H1 (cell line): ENCODE measurements around the gene MRPL11. TPM values are rescaled to one million over a fixed set of nuclear protein-coding genes. Genes with fewer than 3 reads are reported as not detected.
A peak's percentile ranks its signal among the peaks of the same experiment; 100 is the strongest.

ENCODE experiments used
- CTCF ChIA-PET: fragments of 300-600 bp; sonication (Branson Sonifier 250); formaldehyde crosslinking; loops from one replicate; lab custom pipeline; 2021; ENCODE audit not compliant: partially characterized antibody; lab: Charles Lee
- POLR2A ChIA-PET: fragments of 300-600 bp; sonication (Branson Sonifier 250); formaldehyde crosslinking; loops from one replicate; lab custom pipeline; 2021; ENCODE audit warnings: inconsistent platforms; ENCODE audit not compliant: partially characterized antibody; lab: Charles Lee
- DNase-seq, 2 experiments: peaks; one replicate each; pipeline versions ENCODE4 v3.0.0 to v3.0.0-alpha.2; 2010 to 2022; ENCODE audit warnings: low spot score in 2 of 2, low read depth in 1 of 2, mixed read lengths in 1 of 2
- FAIRE-seq: peaks from 2 replicates; lab custom pipeline; 2011; peaks lifted over from hg19 to GRCh38; lab: Jason Lieb, UNC
- H2AFZ ChIP-seq: 2 replicates; pipeline ENCODE4 v1.8.1; 2012; ENCODE audit warnings: low read length, inconsistent platforms
- H2AK5ac ChIP-seq: 2 replicates; pipeline ENCODE4 v1.6.1; 2013; ENCODE audit warnings: low read depth, low read length
- H2BK120ac ChIP-seq: replicated peaks from 2 replicates; pipeline ENCODE3; 2013; ENCODE audit warnings: low read depth, low read length, inconsistent platforms
- H2BK12ac ChIP-seq: 2 replicates; pipeline ENCODE4 v1.6.1; 2013; ENCODE audit warnings: low read depth, low read length
- H2BK15ac ChIP-seq: 2 replicates; pipeline ENCODE4 v1.6.1; 2013; ENCODE audit warnings: low read length
- H2BK20ac ChIP-seq: 2 replicates; pipeline ENCODE4 v1.6.1; 2013; ENCODE audit warnings: low read length
- H2BK5ac ChIP-seq: 2 replicates; pipeline ENCODE4 v1.6.1; 2013; ENCODE audit warnings: low read depth, low read length
- H3K14ac ChIP-seq: 2 replicates; pipeline ENCODE4 v1.6.1; 2013; ENCODE audit warnings: inconsistent platforms; ENCODE audit not compliant: insufficient read length
- H3K18ac ChIP-seq: 2 replicates; pipeline ENCODE4 v1.6.1; 2013; ENCODE audit warnings: low read length; ENCODE audit errors: extremely low read depth
- H3K23ac ChIP-seq: 2 replicates; pipeline ENCODE4 v1.6.1; 2013; ENCODE audit warnings: inconsistent platforms; ENCODE audit not compliant: insufficient read length
- H3K23me2 ChIP-seq: 2 replicates; pipeline ENCODE4 v1.6.1; 2013; ENCODE audit warnings: low read depth, low read length
- H3K27ac ChIP-seq: 2 replicates; pipeline ENCODE4 v1.6.1; 2011; ENCODE audit warnings: low read depth, low read length, inconsistent platforms
- H3K27me3 ChIP-seq, 4 experiments: replicated peaks in 1 of 4; 1 replicate in 1 of 4; 2 replicates in 3 of 4; pipeline versions ENCODE4 v1.6.1 to v1.8.1; 2011 to 2013; ENCODE audit warnings: low read length in 3 of 4, mild to moderate bottlenecking in 3 of 4, inconsistent platforms in 2 of 4, mixed read lengths in 2 of 4, moderate library complexity in 1 of 4; ENCODE audit not compliant: control insufficient read depth in 3 of 4, insufficient read depth in 3 of 4; ENCODE audit errors: extremely low read depth in 1 of 4
- H3K36me3 ChIP-seq, 4 experiments: 2 replicates each; pipeline versions ENCODE4 v1.6.1 to v1.8.1; 2011 to 2013; ENCODE audit warnings: mild to moderate bottlenecking in 4 of 4, low read length in 3 of 4, moderate library complexity in 2 of 4, control low read depth in 1 of 4, inconsistent platforms in 1 of 4; ENCODE audit not compliant: insufficient read depth in 4 of 4, control insufficient read depth in 2 of 4
- H3K4ac ChIP-seq: replicated peaks from 2 replicates; pipeline ENCODE3; 2013; ENCODE audit warnings: low read length, low read depth, mixed read lengths, inconsistent platforms; ENCODE audit not compliant: insufficient read length
- H3K4me1 ChIP-seq, 4 experiments: replicated peaks in 1 of 4; 1 replicate in 1 of 4; 2 replicates in 3 of 4; pipeline versions ENCODE4 v1.6.1 to v1.8.1; 2011 to 2013; ENCODE audit warnings: low read length in 3 of 4, inconsistent platforms in 2 of 4, mixed read lengths in 1 of 4; ENCODE audit not compliant: insufficient read depth in 4 of 4, control insufficient read depth in 3 of 4
- H3K4me2 ChIP-seq, 2 experiments: 2 replicates each; pipeline versions ENCODE4 v1.6.1 to v1.8.1; 2011 to 2013; ENCODE audit warnings: low read depth in 2 of 2, low read length in 2 of 2, control low read depth in 1 of 2, inconsistent platforms in 1 of 2, mild to moderate bottlenecking in 1 of 2; ENCODE audit not compliant: insufficient read depth in 1 of 2
- H3K4me3 ChIP-seq, 4 experiments: fragments of 200-600, 300-600 bp in 1 of 4; sonication (generic), shearing (Covaris generic), sonication (Bioruptor Twin) in 1 of 4; 2 replicates each; pipeline versions ENCODE4 v1.5.1 to v1.8.1; 2011 to 2016; ENCODE audit warnings: low read length in 4 of 4, low read depth in 3 of 4, control low read depth in 2 of 4, inconsistent platforms in 2 of 4, mild to moderate bottlenecking in 2 of 4, mixed read lengths in 1 of 4, moderate library complexity in 1 of 4; ENCODE audit not compliant: insufficient read depth in 2 of 4; ENCODE audit errors: extremely low read depth in 1 of 4
- H3K56ac ChIP-seq: replicated peaks from 2 replicates; pipeline ENCODE3; 2013; ENCODE audit warnings: low read depth, mild to moderate bottlenecking, mixed read lengths, low read length, inconsistent platforms; ENCODE audit not compliant: insufficient read length
- H3K79me1 ChIP-seq: 2 replicates; pipeline ENCODE4 v1.6.1; 2013; ENCODE audit warnings: low read depth, low read length, control low read depth
- H3K79me2 ChIP-seq, 2 experiments: 2 replicates each; pipeline versions ENCODE4 v1.6.1 to v1.8.1; 2012 to 2013; ENCODE audit warnings: low read length in 2 of 2, mild to moderate bottlenecking in 2 of 2, inconsistent platforms in 1 of 2; ENCODE audit not compliant: insufficient read depth in 2 of 2, control insufficient read depth in 1 of 2
- H3K9ac ChIP-seq, 4 experiments: replicated peaks in 1 of 4; 1 replicate in 1 of 4; 2 replicates in 3 of 4; pipeline versions ENCODE4 v1.6.1 to v1.8.1; 2011 to 2013; ENCODE audit warnings: low read depth in 3 of 4, low read length in 3 of 4, control low read depth in 2 of 4, mild to moderate bottlenecking in 2 of 4, moderate library complexity in 2 of 4, inconsistent platforms in 1 of 4; ENCODE audit errors: extremely low read depth in 1 of 4
- H3K9me3 ChIP-seq, 2 experiments: 2 replicates each; pipeline versions ENCODE4 v1.6.1 to v1.8.1; 2012 to 2013; ENCODE audit warnings: mild to moderate bottlenecking in 2 of 2, moderate library complexity in 2 of 2, control low read depth in 1 of 2, inconsistent platforms in 1 of 2, low read depth in 1 of 2, low read length in 1 of 2, mixed read lengths in 1 of 2; ENCODE audit not compliant: insufficient read depth in 2 of 2
- H4K20me1 ChIP-seq, 2 experiments: replicated peaks in 1 of 2; 2 replicates each; pipeline versions ENCODE3 to v1.8.1; 2011 to 2013; ENCODE audit warnings: inconsistent platforms in 2 of 2, low read length in 2 of 2, mild to moderate bottlenecking in 1 of 2; ENCODE audit not compliant: insufficient read depth in 2 of 2, control insufficient read depth in 1 of 2
- H4K5ac ChIP-seq: 2 replicates; pipeline ENCODE4 v1.6.1; 2013; ENCODE audit warnings: low read length, low read depth, mixed read lengths, inconsistent platforms; ENCODE audit not compliant: insufficient read length
- H4K8ac ChIP-seq: 2 replicates; pipeline ENCODE4 v1.8.0; 2013; ENCODE audit warnings: mild to moderate bottlenecking, moderate library complexity, low read length, inconsistent platforms; ENCODE audit not compliant: insufficient read depth; ENCODE audit errors: extremely low read depth
- H4K91ac ChIP-seq: replicated peaks from 2 replicates; pipeline ENCODE3; 2013; ENCODE audit warnings: low read length, mixed read lengths, inconsistent platforms; ENCODE audit not compliant: insufficient read length
- BCL11A ChIP-seq, 2 experiments: IDR thresholded peaks; one replicate each; pipeline ENCODE4 v1.6.1; 2011; ENCODE audit warnings: low read depth in 2 of 2, low read length in 2 of 2, mild to moderate bottlenecking in 2 of 2
- CBX5 ChIP-seq: fragments of 300-800, 300-1000 bp; sonication (generic); IDR thresholded peaks from 2 replicates; pipeline ENCODE4 v1.7.1; 2016; ENCODE audit warnings: antibody characterized with exemption, low read length, low read depth
- CBX8 ChIP-seq: fragments of 300-800, 300-1000 bp; sonication (generic); IDR thresholded peaks from 2 replicates; pipeline ENCODE4 v1.7.1; 2016; ENCODE audit warnings: low read depth, low read length, borderline replicate concordance
- CHD2 ChIP-seq: IDR thresholded peaks from 2 replicates; pipeline ENCODE4 v1.6.1; 2012; ENCODE audit warnings: low read length, improper control_type of control experiment
- CTBP2 ChIP-seq: IDR thresholded peaks from 2 replicates; pipeline ENCODE4 v1.7.0; 2011; ENCODE audit warnings: borderline replicate concordance, mild to moderate bottlenecking, moderate library complexity, mixed read lengths, low read length; ENCODE audit not compliant: insufficient read depth, insufficient read length
- FOSL1 ChIP-seq: IDR thresholded peaks from 2 replicates; pipeline ENCODE4 v1.6.1; 2011; ENCODE audit warnings: mild to moderate bottlenecking, low read depth, low read length, moderate library complexity; ENCODE audit not compliant: insufficient read depth
- JUN ChIP-seq: IDR thresholded peaks from 2 replicates; pipeline ENCODE4 v1.6.1; 2011; ENCODE audit warnings: low read depth, mild to moderate bottlenecking, improper control_type of control experiment, low read length
- KDM5A ChIP-seq: fragments of 200-600 bp; IDR thresholded peaks from 2 replicates; pipeline ENCODE4 v1.7.1; 2012; ENCODE audit warnings: mild to moderate bottlenecking, low read length, inconsistent platforms, mixed read lengths
- NANOG ChIP-seq: IDR thresholded peaks from 2 replicates; pipeline ENCODE4 v1.6.1; 2011; ENCODE audit warnings: low read length, low read depth, mild to moderate bottlenecking, inconsistent platforms; ENCODE audit not compliant: insufficient read depth, poor library complexity, severe bottlenecking
- POLR2A ChIP-seq, 2 experiments: IDR thresholded peaks; 1 replicate in 1 of 2; 2 replicates in 1 of 2; pipeline ENCODE4 v1.6.1; 2011; ENCODE audit warnings: low read depth in 2 of 2, low read length in 2 of 2, mild to moderate bottlenecking in 2 of 2; ENCODE audit errors: control extremely low read depth in 1 of 2
- TAF7 ChIP-seq: optimal IDR thresholded peaks from 2 replicates; pipeline ENCODE3; 2011; ENCODE audit warnings: low read depth, mild to moderate bottlenecking, inconsistent platforms, low read length, moderate library complexity, borderline replicate concordance
- WGBS, 2 experiments: shearing (Covaris generic) in 1 of 2; methylation state at CpG; one replicate each; pipeline versions ENCODE4 v1.1.6 to v1.1.7; 2013 to 2015; ENCODE audit warnings: low lambda C conversion rate in 2 of 2, mixed read lengths in 2 of 2, inconsistent platforms in 1 of 2, low coverage in 1 of 2, missing lambda C conversion rate in 1 of 2; ENCODE audit not compliant: insufficient replicate concordance in 2 of 2, insufficient coverage in 1 of 2, insufficient read length in 1 of 2; ENCODE audit errors: extremely low coverage in 1 of 2, missing lambda C conversion rate in 1 of 2; 5-methylcytosine and 5-hydroxymethylcytosine counted together
- polyA plus RNA-seq, 7 experiments: library from polyadenylated mRNA; depleted of rRNA in 3 of 7; stranded (reverse) in 5 of 7; unstranded in 2 of 7; fragments of >200 nt in 5 of 7; fragments of 200-250 nt in 2 of 7; gene quantifications; 1 replicate in 5 of 7; 2 replicates in 1 of 7; 4 replicates in 1 of 7; pipeline versions ENCODE4 v1.2.1 to v1.2.3, GENCODE V29; 2011 to 2013; ENCODE audit warnings: missing spikeins in 2 of 7, mixed read lengths in 2 of 7
- total RNA-seq: library from RNA; stranded (reverse); fragmentation: NEBNext Ultra II Directional; extraction: Animal tissue kit (Norgen Biotek cat#: 25700); gene quantifications from 2 replicates; pipeline ENCODE4 v1.2.1, GENCODE V29; 2021

The MRPL11 gene
- total and polyA plus RNA-seq, 2 of the 8 experiments (the other 6 are each of a cell fraction or from before 2014, with no cell fraction given), result 105 to 141 TPM

DNA sequence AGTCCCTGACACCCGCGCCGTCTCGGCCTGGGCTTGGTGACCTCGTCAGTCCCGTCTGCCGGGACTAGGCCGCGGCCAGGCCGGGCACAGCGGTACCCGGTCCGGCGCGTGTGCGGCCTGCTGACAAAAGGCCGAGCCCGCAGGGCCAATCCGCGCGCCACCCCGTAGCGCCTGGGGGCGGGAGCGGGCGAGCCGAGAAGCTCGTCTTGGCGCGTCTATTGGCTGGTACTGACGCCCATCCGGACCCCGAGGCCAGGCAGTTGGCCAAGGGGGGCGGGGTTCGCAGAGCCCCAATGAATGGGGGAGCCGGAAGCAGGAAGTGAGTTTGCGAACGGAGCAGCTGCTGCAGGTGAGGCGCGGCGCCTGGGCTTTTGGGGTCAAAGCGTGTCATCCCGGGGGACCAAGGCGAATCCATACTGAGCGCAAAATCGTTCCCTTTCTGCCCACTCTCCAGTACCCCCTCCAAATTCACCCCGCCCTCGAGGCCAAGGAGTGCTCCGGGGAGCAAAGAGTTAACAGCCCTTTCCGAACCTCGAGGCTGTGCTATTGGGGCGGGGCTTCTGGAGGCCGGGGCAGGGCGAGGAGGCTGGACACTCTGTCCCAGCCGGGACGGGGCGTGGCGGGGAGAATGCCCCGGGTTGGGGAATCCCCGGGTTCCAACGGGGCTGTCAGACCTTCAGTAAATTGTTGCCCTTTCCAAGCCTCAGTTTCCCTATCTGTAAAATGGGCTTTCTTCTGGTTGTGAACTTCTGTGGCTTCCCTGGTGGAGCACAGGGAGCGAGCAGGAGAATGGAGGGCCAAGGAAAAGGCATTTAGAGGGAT is 41.7 kb upstream of the MRPL11 start, which contains the start of gene DPP3:
TSS of gene DPP3 (plus strand) at position 318 of the 822 bp plus-strand sequence. CDS start 1,767 bp downstream, outside the sequence.
- H3K9ac ChIP-seq, result peak within 1 kb of the TSS; percentile 46 to 86 (median 85)
- peak within 1 kb of the TSS; percentile 76 to 94 (median 90) for H3K4me3 ChIP-seq
- no peak within 1 kb of the TSS for H2BK120ac ChIP-seq
- peak within 1 kb of the TSS; percentile 66 for H3K56ac ChIP-seq
- peak within 1 kb of the TSS; percentile 86 for H4K8ac ChIP-seq
- H3K27me3 ChIP-seq, result no peaks in the 10 kb centered on the region
- no peaks in the 10 kb centered on the region for H3K9me3 ChIP-seq
- ChIA-PET POLR2A (interaction anchor here (0.6 to 6.1 kb wide), 33 partner anchors 10 to 283 kb away, joined by 3 to 85 read pairs (median 5); partner anchors contain the start of genes ACTN3, BBS1, MRPL11 and NPAS4), CTCF (interaction anchor here (0.6 to 2.2 kb wide), 12 partner anchors 9 to 105 kb away, joined by 3 to 8 read pairs (median 4); partner anchors contain the start of genes MRPL11 and NPAS4)
- 2% methylated on average over 53 of the region's 62 CpGs; no CpG with 5 or more reads in 1 of the 2 experiments for WGBS, 2 experiments
- H2BK12ac ChIP-seq, result 0 out of 2 replicates have a peak within 1 kb of the TSS, but pooled peaks have one; percentile 9
- H2AK5ac ChIP-seq, result no peak within 1 kb of the TSS
- H4K20me1 ChIP-seq, result peaks cover 2% of the 10 kb centered on the region in 2 experiments
- H2BK20ac ChIP-seq, result no peak within 1 kb of the TSS
- no peak within 1 kb of the TSS for H3K4ac ChIP-seq
- peak within 1 kb of the TSS; percentile 99 for H3K18ac ChIP-seq
- peaks cover 0 to 6% (median 0%) of the 10 kb centered on the region in 4 experiments; a peak in 3 of 8 replicates for H3K36me3 ChIP-seq
- H3K4me2 ChIP-seq, result peak within 1 kb of the TSS; percentile 84
- no peak for FAIRE-seq
- no peak within 1 kb of the TSS for H3K23ac ChIP-seq
- peak within 1 kb of the TSS; percentile 83; the same call in 1 of the 2 replicates for H3K27ac ChIP-seq
- peak within 1 kb of the TSS; percentile 19; the same call in 1 of the 2 replicates for H2AFZ ChIP-seq
- H4K5ac ChIP-seq, result peak within 1 kb of the TSS; percentile 86
- H3K79me2 ChIP-seq, result no peaks in the 10 kb centered on the region
- peak; percentile 93 to 98 for DNase-seq
- H3K14ac ChIP-seq, result no peak within 1 kb of the TSS
- H3K79me1 ChIP-seq, result no peaks in the 10 kb centered on the region
- peaks cover 5% of the 10 kb centered on the region; the same call in 1 of the 2 replicates for H3K23me2 ChIP-seq
- no peak within 1 kb of the TSS for H2BK15ac ChIP-seq
- peaks cover 0 to 6% (median under 1%) of the 10 kb centered on the region in 4 experiments; a peak in 3 of 7 replicates for H3K4me1 ChIP-seq
- H4K91ac ChIP-seq, result no peak within 1 kb of the TSS
- peak within 1 kb of the TSS; percentile 83 for H2BK5ac ChIP-seq
- TF ChIP-seq JUN (no peak), NANOG (no peak), KDM5A (no peak), CBX5 (no peak), CTBP2 (no peak), FOSL1 (no peak), CHD2 (peak; percentile 83), CBX8 (no peak), BCL11A (IDR thresholded peaks at IDR 0.05; ENCODE audit: low read depth in 2 of 2, low read length in 2 of 2) (no peak), TAF7 (peak; percentile 73), POLR2A (IDR thresholded peaks at IDR 0.05; ENCODE audit: control extremely low read depth in 1 of 2, low read depth in 2 of 2, low read length in 2 of 2) (peak; percentile 86 to 90)
